Amniotic stem cell (primary cell): ENCODE data around the gene JCHAIN.
"Not testable (repeated sequence)": the region's sequence is repeated elsewhere in the genome, so short reads cannot be mapped to it uniquely, and the experiment has no call there.

Source experiments
- DNase-seq: peaks from one replicate; lab custom pipeline; 2025; lab: John Stamatoyannopoulos, UW

JCHAIN gene

DNA sequence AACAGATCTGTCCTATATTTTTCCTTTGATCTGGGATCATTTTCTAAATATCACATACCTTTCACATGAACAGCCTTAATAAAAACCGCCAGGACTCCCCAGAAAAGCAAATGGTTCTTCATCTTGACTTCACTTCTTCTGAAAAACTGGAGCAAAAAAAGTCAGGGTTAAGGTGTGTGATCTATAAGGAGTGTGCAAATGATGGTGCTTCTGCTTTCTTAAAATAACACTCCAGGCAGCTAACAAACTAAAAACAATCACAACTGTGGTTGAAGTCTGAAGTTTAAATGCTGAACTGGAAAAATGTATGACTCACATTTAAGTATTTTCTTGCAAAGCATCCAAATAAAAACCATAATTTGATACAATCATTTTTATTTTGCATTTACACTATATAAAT lies at the start of gene JCHAIN:
JCHAIN (minus strand) TSS at position 140 of the 400 bp plus-strand sequence; CDS start at position 122, 18 bp downstream.
- DNase-seq: no peak

DNA sequence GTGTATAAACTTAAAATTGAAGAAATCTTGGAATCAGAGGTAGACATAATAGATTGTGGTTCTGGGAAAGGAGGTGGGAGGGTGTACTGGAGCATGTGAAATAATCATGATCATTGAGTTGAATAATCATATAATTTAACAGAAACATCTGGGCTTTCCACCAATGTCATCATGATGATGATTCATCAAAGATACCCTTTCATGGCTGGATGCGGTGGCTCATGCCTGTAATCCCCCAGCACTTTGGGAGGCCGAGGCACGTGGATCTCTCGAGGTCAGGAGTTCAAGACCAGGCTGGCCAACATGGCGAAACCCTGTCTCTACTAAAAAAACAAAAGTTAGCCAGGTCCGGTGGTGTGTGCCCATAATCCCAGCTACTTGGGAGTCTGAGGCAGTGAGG lies 48.8 kb upstream of the JCHAIN start:
- no peak for DNase-seq

DNA sequence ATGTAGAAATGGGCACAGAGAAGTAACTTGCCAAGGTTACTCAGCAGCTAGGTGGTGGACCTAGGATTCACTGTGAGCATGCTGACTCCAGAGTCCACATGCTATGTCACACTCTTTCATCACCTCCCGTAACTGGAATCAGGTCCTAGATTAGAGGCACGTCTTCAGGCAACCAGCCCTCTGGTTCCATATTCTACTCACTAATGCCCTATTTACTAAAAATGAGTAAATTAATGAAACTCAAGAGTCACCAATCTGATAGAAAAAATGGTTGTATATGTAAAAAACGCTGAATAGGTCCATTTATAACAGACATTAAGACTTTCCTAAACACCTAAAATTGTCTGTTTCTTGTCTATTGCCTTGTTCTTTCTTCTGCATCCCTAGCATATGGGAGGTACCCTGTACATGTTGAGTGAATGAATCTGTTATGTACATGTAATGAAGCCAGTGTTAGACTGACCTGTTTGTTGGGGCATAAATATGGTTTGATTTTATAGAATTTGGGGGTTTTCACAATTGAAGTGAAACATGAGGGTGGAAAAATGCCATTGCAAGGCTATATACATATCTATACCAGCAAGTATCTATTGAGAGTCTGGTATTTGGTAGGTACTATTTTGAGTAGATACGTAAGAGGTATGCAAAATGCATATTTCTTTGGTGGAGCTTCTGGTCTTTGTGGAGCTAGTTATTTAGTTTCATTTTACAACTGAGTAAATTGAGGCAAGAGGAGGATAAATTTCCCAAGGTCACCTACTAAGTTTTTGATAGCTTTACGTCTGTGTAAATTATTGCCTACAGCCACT lies 48.0 kb upstream of the JCHAIN start:
- no peak for DNase-seq

DNA sequence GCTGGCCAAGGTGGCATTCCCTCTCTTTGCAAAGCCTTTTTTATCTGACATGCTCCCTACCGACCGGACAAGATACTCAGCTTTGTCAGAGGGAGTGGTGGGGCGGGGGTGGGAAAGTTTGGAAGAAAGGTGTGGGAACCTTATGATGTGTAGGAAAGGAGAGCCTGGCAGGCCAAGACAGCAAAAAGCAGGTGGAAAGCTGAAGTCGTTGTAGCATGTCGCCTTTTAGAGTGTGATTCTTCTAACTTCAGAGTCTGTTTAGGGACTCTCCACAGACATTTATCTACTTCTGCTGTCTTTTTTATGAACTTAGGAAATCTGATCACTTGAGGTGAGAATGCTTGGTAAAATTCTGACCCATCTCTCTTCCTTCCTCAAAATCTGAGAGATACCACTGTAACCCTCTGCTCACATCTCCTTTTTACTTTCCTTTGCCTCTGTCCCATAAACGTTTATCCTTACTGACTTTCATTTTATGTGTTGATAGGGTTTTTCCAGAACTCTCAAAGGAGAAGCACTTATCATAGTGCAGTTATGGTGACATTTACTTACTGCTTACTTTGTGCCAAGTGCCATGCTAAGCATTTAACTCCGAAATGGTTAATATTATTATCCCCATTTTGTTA lies 47.3 kb upstream of the JCHAIN start:
- DNase-seq: no peak

DNA sequence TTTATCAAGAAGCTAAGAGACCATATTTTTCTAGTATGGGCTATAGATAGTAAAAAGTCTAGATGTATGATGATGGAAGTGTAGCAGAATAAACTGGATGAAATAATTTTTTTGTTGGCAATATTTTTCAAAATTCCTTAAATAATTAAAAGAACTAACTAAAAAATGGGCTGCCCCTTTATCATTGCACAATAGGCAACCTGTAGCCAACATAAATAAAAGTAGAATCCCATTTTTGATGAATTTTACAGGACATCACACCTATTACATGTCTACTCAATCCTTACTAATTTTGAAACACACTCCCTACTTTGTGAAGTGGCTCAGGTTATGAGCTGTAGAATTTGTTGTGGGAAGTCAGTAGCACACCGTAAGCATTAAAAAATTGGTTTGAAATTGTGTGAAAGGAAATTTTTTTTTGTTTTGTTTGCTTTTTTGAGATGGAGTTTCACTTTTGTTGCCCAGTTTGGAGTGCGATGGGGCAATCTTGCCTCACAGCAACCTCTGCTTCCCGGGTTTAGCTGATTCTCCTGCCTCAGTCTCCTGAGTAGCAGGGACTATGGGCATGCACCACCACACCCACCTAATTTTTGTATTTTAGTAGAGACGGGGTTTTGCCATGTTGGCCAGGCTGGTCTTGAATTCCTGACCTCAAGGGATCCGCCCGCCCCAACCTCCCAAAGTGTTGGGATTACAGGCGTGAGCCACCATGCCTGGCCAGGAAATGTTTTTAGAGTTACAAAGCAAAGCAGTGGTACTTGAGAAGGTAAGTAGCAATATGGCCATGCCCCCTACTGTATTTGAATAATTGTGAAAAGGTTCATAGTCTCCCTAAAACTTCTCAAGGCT lies 46.5 kb upstream of the JCHAIN start:
- no peak for DNase-seq

DNA sequence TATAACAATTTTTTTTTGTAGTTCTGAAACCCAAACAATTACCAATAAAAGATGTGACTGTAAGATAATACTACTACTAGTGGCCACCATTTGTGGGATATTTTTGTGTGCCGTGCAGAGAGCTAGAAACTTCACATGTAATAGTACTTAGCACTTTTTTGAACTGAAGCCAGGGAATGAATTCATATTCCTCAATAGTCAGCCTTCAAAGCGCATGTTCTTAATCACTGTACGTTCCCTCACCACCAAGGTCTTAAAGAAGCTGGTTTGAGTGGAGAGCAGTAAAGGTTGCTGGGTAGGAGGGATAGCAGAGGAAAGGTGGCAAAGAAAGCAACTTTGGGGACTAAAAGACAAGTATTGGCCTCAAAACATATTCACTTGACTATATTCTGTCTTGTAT lies 45.8 kb upstream of the JCHAIN start:
- no peak for DNase-seq

DNA sequence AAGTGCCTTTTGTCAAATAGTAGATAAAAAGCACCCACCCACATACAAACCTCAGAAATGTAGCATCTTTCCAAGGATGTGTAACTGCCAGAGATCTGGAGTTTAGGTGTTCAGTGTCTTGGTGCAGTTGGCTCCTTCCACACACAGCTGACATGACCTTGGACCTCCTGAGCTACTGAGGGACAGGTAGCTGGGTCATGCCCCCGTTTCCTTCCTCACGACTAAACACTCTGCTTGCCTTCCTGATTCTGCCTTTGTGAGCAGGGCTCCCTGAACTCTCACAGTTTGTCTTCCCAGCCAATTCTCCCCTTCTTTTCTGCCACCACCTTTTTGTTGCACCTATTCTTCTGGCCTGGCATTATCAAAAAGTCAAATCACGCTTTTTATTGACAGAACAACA lies 45.3 kb upstream of the JCHAIN start:
- DNase-seq: no peak

DNA sequence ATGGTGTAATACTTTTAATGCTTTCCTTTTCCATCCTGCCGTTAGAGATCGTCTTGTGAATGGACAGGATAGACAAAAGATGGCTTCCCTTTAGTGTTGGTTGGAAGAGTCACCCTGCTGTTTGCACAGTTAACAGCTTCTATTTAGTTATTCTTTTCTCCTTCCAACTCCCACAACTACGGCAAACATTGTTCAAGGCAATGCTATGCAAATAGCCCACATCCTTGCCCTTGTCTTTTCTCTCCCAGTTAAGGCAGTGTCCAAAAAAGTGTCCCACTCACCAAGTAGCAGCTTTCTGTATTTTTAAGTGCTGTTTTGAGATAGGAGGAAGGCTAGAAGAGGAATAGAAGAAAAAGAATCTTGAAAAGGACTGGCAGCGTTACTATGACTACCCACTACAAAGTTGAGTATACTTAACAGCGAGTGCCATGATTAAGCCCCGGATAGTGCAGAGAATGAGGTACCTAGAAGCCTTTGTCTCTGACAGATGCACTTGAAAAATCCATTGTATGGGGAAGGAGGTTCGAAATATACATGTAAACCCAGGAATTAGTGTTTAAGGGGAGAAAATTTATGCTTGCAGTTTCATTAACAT lies 43.4 kb upstream of the JCHAIN start:
- DNase-seq: no peak

DNA sequence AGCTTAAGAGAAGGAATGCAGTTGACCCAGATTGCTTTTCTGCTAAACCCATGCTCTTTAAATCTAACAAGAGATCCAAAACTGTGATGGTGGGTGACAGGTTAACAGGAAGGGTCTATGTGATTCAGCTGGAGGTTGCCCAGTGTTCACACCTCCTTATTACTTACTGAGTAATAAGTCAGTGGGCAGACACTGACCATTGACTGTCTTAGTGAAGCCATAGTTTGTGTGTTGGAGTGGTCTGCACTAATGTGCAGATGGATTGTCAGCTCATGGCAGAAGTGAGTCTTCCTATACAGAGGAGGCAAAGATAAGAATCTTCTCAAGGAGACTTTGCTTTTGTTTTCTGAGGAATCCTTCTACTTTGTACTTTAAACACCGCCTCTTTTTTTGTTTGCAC lies 40.2 kb upstream of the JCHAIN start:
- no peak for DNase-seq

DNA sequence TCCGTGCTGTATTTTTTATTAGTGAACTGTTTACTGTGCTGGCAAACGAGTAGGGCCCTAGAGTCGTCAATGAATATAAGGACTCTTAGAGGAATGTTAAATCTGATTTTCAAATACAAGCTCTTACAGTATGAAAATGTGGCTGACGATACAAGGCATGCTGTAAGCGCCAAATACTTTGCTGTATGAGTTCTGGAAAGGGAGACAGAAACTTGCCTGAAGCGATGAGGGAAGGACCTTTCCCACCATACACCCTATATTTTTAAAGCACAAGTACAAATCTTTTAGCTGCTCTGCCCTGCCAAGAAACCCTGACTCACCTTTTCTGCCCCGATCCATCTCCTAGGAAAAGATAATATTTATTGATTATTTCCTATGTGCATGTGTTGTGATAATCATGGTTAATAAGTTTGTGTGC lies 39.7 kb upstream of the JCHAIN start:
- no peak for DNase-seq

DNA sequence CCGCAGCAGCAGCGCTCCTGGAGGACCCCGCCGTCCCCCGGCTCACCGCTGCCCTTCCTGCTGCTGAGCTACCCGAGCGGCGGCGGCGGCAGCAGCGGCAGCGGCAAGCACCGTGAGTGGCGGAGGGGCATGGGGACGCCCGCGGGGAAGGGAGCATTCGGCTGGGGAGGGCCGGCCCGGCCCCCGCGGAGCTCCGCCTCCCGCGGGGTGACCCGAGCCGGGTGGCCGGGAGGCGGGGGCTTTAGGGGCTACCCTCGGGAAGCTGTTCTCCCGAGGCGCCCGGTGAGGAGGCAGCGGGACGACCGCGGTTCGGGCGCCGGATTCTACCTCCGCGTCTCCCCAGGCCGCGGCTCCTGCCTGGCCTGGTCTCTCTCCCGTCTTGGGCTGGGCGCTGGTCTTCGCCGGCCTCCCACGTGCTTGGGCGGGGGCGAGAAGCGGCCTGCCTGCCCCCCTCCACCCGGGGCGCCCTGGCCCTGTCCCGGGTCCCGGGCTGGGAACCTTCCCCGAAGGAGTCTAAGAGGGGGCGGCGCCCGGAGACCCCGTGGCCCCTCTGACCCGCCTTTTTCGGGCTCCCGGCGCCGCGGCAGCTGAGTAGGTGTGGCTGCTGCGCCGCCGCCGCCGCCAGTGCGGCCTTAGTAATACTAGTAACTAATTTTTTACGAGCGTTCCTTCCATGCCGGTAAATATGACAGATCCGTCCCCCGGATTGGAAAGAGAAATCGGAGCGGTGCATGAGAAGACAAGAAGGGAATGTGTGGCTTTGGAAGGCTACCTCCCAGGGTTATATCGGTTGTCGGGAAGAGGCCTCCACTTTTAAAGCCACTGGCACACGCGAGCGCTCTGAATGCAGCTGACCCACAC lies 39.1 kb upstream of the JCHAIN start:
- DNase-seq: peak; percentile 36

DNA sequence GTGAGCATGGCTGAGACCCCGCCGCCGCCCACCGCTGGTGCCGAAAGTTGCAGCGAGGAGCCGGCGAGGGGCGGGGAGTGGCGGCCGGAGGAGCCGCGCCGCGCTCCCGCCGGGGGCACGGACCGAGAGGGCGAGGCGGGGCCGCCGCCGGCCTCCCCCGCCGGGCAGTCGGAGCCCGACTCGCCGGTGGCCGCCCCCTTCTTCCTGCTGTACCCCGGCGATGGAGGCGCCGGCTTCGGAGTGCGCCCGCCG lies 38.5 kb upstream of the JCHAIN start:
- DNase-seq: no peak

DNA sequence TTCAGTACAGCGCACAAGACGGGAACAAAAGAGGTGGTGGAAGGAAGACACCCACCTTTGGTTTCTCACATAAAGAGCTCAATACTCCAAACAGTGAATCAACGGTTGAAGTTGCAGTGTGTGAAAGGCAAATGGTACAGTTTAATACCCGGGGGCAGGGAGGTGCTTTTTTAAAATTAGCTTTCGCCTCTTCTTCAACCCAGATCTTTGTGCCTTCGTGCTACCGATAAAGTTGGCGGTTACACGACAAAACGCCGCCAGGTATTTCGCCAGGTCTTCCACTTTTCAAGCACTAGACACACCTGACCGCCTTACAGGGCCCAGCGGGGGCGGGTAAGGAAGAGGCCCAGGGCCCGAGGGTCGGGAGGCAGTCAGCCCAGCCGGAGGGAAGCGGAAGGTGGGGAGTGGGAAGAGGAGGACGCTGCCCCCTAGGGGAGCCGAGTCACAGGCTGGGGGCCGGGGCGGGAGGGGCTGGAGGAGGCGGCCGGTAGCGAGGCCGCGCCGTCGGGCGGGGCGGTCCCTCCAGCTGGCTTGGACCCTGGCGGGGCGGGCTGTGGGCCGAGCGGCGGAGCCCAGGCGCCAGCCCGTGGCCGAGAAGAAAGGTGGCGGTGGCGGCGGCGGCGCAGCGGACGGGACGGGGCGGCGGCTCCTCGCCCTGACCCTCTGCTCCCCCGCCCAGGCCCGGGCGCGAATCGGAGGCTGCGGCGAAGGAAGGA lies 38.1 kb upstream of the JCHAIN start:
- peak; percentile 50 for DNase-seq

DNA sequence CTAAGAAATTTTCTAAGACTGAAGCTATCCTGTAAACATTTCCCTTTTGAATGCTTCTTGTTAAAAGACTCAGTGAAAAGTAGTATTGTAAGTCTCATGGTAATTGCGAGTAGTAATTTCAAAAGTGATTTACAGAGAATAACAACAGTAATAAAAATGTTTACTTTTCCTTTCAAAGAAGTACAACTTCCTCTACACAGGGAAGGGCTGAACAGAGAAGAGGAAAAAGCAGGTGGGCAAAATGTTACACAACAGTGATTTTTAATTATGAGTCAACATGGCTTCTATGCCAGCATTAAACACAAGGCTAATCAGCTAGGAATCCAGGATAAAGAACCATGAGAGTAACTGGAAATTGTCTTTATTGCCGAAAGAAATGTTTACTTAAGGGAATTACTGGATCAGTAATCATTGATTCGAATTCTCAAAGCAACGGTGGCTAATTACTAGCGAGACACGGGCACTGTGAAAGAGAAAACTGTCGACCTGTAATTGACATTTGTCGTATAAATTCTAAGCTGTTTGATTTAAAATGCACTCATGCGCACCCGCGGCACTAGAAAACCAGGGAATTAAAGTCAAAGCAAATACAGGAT lies 37.4 kb upstream of the JCHAIN start:
- DNase-seq: peak; percentile 10

DNA sequence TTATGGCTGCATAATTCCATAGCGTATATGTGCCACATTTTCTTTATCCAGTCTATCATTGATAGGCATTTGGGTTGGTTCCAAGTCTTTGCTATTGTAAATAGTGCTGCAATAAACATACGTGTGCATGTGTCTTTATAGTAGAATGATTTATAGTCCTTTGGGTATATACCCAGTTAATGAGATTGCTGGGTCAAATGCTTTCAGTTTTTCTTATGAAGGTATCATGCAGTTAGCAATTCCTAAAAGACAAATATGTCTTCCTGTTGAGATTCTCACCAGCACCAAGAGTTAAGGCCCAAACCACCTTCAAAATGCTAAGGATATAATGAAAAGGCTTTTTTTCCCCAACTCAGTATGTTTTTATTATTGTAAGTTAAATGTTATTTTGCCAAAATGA lies 36.3 kb upstream of the JCHAIN start:
- not testable (repeated sequence) for DNase-seq

DNA sequence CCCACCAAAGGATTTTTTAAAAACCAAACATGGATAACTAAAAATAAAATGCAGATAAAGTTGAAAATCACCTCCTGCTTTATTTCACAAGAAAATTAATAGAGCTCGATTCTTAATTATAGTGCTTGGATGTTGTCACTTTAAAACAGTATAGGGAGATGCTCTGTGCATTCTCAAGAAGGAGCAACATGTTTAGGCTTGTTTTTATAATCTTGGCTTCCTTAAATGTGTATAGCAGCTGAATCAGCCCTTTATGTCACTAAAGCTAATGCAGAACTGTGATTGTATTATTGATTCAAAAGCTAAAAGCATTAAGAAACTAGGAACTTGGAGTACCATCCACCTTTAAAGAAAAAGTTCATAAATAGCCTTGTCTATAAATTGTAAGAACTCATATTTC lies 35.0 kb upstream of the JCHAIN start:
- DNase-seq: no peak

DNA sequence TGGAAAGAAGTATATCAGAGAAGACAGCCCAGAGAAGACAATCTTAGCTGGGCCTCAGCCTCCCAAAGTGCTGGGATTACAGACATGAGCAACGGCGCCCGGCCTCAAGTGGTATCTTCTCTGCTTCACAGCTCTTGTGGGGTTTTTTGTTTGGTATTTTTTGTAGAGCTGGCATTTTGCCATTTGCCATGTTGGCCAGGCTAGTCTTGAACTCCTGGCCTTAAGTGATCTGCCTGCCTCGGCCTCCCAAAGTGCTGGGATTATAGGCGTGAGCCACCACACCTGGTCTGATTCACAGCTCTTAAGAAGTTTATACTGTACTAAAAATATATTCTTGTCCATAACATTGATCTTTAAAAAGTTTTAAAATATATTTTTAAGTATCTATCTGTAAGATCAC lies 34.4 kb upstream of the JCHAIN start:
- no peak for DNase-seq

DNA sequence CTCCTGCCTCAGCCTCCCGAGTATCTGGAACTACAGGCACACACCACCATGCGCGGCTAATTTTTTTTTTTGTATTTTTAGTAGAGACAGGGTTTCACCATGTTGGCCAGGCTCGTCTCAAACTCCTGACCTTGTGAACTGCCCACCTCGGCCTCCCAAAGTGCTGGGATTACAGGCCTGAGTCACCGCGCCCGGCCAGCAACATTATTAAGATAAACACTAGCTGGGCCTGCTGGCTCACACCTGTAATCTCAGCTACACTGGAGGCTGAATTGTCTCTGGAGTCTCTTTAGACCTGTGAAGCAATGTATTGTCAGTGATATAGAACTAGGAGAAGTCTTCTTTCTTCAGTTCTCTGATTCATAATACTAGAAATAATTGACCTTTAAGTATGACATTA lies 32.1 kb upstream of the JCHAIN start:
- DNase-seq: not testable (repeated sequence)

DNA sequence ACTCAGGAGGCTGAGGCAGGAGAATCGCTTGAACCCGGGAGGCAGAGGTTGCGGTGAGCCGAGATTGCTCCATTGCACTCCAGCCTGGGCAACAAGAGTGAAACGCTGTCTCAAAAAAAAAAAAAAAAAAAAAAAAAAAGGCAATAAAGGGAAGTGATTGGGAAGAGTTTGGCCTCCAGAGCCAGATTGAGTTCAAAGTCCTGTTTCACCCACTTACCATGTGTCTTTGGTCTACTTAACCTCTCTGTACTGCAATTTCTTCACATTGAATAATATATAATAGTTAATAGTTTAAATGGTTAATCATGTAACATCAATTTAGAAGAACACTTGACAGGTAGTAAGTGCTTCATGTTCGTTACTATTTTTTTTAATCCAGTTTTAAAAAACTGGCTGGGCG lies 28.3 kb upstream of the JCHAIN start:
- DNase-seq: not testable (repeated sequence)

DNA sequence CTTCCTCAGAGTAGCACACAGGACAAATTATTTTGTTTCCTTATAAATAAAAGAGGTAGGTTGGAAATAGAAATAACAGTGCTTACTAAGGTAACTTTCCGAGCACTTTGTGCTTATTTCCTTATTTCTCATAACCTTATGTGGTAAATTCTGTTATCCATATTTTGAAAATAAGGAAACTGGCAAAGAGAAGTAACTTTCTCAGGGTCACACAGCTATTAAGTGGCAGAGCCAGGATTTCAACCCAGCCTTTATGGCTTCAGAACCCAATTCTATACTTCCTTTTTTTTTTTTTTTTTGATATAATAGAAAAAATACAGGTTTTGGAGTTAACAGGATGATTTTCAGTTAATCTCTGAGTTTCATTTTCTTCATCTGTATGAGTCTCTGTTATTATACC lies 25.4 kb upstream of the JCHAIN start:
- DNase-seq: no peak

DNA sequence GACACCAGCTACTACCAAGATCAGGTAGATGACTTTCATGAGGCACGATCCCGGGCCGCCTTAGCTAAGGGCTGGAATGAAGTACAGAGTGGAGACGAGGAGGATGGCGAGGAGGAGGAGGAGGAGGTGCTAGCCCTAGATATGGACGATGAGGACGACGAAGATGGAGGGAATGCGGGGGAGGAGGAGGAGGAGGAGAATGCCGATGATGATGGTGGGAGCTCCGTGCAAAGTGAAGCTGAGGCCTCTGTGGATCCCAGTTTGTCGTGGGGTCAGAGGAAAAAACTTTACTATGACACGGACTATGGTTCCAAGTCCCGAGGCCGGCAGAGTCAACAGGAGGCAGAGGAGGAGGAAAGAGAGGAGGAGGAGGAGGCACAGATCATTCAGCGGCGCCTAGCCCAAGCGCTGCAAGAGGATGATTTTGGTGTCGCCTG lies 22.5 kb upstream of the JCHAIN start:
- DNase-seq: no peak
